HG03135 (cell line): ENCODE measurements around the gene DPEP1.
"Not testable (repeated sequence)": the region's sequence is repeated elsewhere in the genome, so short reads cannot be mapped to it uniquely, and the experiment has no call there.

Source experiments
- ATAC-seq: cut with Tn5 transposase; IDR thresholded peaks from one replicate; pipeline ENCODE4 v1.9.1; 2021; ENCODE audit warnings: mild to moderate bottlenecking, moderate library complexity; ENCODE audit not compliant: unreplicated experiment

DPEP1 gene

DNA sequence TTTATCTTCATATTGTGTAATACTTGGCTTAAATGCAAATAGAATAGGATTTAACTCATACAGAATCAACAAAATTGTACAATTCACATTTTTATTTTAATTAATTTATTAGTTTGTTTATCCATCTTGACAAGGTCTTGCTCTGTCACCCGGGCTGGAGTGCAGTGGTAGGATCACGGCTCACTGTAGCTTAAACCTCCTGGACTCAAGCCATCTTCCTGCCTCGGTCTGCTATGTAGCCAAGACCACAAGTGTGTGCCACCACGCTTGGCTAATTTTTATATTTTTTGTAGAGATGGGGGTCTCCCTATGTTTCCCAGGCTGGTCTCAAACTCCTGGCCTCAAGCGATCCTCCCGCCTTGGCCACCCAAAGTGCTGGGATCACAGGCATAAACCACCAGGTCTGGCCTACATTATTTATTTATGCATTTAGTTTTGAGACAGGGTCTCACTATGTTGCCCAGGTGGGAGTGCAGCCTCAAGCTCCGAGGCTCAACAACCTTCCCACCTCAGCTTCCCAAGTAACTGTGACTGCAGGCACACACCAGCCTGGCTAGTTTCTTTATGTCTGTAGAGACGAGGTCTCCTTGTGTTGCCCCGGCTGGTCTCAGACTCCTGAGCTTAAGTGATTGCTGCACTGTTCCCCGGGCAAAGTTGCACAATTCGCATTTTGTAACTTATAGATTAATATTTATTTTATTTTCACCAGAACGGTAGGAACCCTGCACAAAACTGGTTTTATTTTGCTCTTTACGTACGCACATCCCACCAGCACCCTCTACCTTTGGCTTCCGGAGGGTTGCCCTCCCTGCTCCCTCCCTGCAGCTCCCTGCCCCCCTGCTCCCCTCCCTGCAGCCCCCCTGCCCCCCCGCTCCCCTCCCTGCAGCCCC, 4.9 kb downstream of the DPEP1 start:
- ATAC-seq: no peak

DNA sequence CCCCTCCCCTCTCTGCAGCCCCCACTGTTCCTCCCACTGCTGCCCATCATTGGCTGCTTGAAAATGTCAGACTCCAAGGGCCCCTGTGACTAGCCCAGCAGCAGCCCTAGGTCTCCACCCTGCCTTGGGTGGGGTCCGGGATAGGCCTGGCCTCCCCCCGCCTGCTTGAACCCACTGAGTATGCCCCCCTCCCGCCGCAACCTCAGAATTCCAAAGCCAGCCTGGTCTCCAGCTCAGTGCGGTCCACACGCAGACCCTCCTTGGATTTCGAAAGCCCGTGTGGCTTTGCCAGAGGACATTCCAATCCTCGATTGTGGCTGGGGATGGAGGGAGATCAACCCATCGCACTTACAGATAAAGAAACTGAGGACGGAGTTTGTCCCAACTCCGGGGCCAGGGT, 6.4 kb downstream of the DPEP1 start:
- no peak for ATAC-seq

DNA sequence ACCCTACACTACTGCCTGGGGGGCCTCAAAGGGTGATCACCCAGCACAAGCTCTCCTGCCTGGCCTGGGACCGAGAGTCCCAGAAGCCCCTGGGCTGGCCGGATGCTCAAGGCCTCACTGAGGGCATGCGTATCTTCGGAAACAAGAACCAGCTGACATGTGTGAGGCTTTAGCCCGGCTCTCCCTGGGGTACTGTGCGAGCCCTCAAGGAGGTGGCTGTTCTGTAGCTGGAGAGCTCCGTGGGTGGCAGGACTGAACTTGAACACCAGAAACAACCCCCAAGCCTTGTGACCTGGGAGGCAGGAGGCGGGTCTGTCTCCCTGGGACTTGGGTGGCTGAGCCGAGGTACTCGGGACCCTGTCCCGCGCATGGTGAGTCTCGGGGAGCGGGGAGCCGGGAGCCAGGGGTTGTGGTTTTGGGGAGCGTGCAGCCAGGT, 7.0 kb downstream of the DPEP1 start:
- no peak for ATAC-seq

DNA sequence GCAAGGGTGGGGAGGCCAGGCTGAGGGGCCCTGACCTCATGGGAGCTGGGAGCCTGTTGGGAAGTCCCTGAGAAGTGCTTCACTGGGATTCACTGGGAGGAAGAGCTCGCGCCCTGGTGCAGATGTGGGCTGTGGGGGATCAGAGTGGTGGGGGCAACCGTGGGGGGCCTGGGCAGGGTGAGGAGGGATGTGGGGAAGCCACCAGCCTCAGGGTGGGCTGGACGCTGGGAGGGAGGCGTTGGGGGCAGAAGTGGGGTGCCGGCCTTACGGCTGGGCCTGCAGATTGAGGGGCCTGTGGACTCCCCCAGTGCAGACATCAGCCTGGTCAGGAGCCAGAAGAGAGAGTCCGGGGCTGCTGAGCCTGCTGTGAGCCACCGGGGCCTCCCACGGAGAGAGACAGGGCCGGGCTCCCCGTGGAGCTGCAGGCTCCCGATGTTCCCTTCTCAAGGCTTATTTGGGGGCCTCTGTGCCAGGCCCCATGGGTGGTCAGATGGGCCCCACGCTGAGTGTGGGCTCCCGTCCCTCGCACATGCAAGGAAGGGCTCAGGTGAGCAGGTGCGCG, 7.8 kb downstream of the DPEP1 start:
- no peak for ATAC-seq

DNA sequence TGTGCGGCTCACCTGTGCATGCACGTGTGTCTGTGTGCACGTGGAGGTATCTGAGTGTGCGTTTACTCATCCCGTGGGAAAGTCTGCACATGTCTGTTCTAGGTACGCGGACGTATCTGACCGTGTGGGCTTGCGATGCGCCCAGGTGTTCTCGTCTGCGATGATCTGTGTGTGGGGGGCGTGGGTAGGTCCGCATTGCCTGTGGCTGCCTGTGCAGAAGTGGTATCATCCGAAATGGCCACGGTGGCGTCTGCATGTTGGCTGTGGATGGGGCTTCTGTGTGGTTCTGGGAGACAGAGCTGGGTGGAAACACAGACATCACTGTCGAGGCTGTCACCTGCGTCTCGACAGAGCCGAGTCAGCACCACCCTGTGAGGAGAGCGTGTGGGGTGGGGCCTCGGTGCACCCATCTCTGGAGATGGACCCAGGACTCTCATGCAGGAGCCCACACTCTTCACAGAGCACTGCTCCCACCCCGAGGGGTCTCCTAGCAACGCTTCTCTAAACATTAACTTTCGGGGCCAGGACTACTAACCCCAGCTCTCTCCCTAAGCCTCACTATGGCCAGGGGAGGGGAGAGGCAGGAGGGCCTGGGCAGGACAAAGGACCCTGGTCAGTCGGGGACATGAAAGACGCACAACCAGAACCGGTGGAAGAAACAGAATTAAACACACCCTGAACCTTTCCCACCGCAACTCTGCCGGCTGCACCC, 8.4 kb downstream of the DPEP1 start:
- no peak for ATAC-seq

DNA sequence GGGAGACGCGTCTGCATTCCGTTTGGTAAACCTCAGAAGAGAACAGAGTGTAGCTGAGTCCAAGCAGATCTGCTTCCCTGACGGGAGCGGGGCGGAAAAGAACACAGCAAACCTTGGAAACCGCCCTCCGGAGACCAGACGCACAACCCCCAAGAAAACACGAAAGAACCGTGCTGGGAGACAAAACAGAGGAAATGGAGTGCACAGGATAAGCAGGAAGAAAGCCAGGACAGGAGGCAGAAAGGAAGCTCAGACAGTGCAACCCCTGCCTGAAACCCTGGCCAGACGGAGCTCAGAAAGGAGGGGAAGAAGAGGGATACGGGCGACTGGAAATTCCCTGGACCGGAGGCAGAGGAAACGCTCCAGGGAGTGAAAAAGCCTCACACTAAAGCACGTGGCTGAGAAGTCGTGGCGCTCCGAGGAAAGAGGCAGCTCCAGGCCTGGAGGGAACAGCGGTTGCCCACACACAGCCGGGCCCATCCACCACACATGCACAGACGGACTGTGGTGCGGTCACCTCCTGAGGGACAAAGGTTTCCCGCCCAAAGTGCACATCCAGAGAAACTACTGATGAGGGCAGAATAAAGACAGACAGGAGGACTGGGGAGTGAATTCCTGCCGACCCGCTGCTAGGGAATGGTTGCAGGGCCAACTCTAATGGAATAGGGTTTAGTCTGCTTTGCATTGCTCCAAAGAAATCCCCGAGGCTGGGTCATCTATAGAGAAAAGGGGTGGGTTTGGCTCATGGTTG, 10.2 kb downstream of the DPEP1 start:
- no peak for ATAC-seq

DNA sequence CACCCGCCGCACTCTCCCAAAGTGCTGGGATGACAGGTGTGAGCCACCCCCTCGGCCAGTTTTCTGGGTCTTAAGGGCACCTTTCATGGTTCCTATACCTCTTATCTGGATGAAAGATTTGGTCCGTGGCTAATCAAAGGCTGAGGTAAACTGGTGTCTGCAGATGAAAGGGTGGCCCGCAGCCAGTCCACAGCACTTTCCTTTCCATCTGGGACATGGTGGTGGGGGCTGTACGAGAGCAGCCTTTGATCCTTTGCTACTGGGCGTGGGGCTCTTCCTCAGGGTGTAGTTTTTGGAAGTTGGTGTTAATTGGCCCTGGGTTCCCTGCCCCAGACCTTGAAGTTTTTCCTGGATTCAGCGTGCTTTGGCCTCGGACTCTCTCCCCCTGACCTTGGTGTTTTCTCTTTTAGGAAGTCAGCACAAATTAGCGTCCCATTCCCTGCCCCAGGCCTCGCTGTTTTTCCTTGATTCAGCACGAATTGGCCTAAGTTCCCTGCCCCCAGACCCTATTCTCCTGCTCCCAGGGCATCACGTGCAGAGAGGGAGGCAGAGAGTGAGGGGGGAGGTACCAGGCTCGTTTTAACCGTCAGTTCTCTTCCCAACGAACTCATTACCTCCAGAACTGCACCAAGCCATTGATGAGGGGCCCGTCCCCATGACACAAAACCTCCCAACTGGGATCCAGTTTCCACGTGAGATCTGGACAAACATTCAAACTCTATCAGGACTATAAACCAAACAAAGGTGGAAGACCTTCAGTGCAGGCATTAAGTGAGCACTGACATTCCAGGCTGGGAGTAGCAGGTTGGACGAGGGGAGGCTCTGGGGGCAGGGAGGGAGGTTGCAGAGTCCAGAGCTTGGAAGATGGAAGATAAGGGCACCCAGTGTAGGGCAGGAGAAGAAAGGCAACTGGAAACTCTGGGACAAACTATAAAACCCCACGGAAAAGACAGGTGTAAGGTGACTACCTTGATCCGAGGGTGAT, 11.6 kb downstream of the DPEP1 start:
- no peak for ATAC-seq

DNA sequence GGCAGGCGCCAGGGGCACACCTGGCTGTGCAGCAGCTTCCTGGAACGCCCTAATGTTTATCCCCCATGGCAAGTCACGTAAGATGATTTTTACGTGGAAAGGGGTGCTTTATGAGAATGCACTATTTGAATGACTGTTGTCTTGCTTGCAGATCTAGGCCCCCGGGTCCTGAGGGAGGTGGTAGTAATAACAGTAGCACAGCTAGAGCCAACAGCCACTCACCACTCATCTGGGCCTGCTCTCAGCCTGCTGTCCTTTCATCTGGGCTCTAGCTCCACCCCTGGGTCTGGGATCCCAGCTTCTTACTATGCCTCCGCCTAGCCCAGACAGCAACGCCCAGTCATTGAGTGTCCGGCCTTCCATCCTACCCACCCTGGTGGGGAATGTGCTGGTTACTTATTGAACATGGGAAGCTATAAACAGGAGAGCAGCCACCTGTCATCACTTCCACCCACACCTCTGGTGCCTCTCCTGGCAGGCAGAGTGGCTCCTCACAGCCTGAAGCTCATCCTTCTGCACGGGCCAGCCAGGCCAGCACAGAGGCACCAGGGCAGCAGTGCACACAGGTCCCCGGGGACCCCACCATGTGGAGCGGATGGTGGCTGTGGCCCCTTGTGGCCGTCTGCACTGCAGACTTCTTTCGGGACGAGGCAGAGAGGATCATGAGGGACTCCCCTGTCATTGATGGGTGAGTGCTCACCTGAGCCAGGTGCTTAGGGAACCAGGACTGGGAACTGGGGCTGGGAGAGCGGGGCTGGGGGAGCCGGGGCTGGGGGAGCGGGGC, 16.6 kb downstream of the DPEP1 start:
- no peak for ATAC-seq

DNA sequence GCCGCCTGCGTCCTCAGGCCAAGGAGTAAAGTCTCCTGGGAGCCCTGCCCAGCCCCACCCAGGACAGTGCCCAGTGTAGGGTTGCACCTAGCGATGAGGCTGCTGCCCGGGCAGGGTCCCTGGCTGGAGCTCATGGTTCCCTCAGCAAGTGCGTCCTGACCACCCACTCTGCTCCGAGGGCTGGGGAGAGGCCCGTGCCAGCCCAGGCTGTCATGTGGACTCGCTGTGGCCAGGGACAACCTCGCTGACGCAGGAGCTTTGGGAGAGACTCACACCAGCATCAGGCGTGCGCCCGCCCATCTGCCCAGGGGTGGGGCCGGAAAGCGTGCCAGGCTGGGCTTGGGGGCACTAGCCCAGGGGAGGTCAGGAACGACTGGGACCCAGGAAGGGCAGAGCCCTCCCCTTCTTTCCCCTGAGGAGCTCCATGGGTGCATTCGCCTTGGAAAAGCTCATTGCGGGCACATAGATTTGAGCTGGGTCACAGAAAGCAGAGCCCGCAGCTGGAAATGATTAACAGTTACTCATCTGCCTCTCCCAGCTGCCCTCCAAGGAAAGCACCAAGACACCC, 19.7 kb downstream of the DPEP1 start:
- ATAC-seq: no peak

DNA sequence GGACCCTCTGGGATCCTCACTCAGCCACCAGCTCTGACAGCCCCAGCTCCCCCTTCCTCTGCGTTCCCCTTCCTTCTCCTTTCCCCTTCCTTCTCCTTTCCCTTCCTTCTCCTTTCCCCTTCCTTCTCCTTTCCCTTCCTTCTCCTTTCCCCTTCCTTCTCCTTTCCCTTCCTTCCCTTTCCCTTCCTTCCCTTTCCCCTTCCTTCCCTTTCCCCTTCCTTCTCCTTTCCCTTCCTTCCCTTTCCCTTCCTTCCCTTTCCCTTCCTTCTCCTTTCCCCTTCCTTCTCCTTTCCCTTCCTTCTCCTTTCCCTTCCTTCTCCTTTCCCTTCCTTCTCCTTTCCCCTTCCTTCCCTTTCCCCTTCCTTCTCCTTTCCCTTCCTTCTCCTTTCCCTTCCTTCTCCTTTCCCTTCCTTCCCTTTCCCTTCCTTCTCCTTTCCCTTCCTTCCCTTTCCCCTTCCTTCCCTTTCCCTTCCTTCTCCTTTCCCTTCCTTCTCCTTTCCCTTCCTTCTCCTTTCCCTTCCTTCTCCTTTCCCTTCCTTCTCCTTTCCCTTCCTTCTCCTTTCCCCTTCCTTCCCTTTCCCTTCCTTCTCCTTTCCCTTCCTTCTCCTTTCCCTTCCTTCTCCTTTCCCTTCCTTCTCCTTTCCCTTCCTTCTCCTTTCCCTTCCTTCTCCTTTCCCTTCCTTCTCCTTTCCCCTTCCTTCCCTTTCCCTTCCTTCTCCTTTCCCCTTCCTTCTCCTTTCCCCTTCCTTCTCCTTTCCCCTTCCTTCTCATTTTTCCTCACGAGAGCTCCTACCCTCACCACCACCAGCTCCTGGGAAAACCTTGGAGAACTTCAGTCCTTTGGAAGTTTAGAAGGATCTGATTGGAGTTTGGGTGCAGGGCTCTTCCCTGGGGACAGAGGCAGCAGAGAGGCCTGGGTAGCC, 21.3 kb downstream of the DPEP1 start:
- ATAC-seq: not testable (repeated sequence)

DNA sequence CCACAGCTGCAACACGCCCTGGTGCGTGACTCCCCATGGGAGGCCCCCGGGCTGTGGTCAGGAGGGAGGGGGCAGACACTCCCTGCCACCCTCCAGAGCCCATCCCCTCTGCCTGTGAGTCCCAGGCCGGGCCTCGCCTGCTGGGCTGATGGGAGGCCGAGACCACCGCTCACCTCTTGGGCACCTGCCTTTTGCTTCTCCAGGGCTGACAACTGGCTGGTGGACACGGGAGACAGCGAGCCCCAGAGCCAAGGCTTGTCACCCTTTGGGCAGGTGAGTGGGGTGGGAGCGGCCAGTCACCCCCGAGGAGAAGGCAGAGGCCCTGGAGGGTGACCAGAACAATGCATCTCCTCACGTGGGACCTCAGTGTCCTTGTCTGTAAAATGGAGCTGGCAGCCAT, 23.2 kb downstream of the DPEP1 start:
- ATAC-seq: no peak

DNA sequence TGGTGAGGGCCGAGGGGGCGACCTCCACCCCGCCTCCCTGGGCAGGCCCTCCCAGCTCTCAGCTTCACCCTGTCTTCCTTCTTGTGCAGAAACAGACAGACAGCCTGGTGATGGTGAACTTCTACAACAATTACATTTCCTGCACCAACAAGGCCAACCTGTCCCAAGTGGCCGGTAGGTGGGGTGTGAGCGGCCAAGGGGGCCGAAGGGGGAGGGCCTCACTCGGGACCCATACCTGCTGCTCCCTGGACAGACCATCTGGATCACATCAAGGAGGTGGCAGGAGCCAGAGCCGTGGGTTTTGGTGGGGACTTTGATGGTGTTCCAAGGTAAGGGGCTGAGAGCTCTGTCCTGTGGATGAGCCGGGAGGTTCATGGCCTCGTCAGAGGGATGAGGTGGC, 23.9 kb downstream of the DPEP1 start:
- ATAC-seq: no peak

DNA sequence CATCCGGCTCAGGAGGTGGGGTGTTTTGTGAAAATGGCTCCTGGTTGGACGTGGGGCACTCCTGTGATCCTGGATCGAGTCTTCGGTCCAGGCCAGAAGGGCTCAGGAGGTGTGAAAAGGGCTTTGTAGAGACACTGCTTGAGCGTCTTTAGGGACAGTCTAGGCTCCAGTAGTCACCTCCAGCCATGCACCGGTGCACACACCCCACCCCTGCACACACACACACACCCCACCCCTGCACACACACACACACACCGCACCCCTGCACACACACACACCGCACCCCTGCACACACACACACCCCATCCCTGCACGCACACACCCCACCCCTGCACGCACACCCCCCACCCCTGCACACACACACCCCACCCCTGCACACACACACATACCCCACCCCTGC, 25.0 kb downstream of the DPEP1 start:
- ATAC-seq: no peak

DNA sequence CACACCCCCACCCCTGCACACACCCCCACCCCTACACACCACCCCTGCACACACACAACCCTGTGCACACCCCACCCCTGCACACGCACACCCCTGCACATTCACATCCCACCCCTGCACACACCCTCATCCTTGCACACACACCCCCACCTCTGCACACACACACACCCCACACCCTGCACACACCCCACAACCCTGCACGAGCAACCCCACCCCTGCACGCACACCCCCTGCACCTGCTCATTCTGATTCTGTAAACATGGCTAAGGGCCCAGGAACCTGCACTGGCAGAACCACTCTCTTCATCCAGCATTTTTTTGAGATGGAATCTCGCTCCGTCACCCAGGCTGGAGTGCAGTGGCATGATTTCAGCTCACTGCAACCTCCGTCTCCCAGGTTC, 25.9 kb downstream of the DPEP1 start:
- no peak for ATAC-seq

DNA sequence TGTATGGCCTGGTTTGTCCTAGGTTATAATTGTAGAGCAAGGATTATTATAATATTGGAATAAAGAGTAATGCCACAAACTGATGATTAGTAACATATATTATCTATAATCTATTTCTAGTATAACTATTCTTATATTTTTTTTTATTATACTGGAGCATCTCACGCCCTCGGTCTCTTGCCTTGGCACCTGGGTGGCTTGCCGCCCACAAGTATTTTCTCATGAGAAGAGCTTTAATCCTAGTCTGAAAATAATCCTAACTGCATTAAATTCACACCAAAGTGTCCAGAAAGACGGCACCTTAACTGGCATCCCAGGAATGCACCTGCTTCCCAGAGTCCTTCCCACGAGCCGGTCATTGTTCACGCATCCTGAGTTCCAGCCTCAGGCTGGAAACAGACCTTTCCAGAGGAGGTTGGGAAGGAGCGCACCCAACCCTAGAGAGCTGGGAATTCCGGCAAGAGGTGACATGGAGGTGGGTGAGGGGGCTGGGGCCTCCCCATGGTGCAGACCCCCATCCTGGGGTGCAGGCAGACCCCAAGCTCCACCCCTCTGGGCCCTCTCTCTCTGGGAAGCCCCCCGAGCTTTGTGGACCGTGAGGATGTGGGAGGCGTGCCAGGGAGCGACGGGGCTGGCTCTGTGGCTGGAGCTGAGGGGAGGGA, 28.1 kb downstream of the DPEP1 start:
- no peak for ATAC-seq

DNA sequence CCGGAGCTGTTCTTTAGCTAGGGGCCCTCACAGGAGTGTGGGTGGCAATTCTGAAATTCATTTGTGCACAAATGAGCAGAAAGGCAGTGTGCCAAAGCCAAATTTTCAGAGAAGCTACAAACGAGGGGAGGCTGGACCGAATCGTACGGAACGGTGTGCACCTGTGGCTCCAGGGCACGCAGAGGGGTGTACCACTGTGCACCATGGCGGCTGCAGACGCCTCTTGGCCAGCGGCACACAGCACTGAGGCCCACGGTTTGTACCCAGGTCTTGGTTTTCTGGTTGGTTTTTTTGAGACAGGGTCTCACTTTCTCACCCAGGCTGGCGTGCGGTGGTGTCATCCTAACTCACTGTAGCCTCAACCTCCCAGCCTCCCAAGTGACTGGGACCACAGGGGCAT, 29.1 kb downstream of the DPEP1 start:
- ATAC-seq: no peak

DNA sequence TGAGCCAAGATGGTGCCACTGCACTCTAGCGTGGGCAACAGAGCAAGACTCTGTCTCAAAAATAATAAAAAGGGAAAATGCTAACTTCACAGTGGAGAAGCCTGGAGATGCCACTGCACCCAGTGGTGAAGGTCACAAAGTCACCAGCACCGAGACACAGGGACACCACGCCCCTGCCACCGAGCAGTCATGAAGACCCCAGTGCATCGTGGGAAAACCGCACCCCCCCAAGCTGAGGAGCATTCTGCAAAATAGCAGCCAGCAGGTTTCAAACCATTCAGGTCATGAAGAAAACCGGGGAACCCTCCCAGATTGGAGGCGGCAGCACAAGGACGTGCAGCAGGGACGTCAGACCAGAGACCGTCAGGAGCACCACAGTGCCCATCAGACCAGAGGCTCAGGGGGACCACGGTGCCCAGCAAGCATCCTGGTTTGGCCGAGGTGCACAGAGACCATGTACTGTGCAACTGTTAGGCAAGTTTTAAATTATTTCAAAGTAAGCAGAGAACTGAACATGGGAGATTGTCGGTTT, 30.4 kb downstream of the DPEP1 start:
- no peak for ATAC-seq
